ENCODE results near the gene ZNF385A. TPM values are rescaled to one million over a fixed set of nuclear protein-coding genes. Genes with fewer than 3 reads are reported as not detected.

The ZNF385A gene
- total RNA-seq = 3.2 and 13.9 TPM in 2 replicates

GRCh38 chr12:54384591-54385041 lies at the start of gene ZNF385A:
Gene ZNF385A (minus strand): TSS chr12:54384733. CDS start chr12:54384514, 219 bp downstream.

GRCh38 chr12:54419088-54419887 lies 34.8 kb upstream of the ZNF385A start, which contains the start of gene ITGA5:
Gene ITGA5 (minus strand): TSS chr12:54419266. CDS start chr12:54419198, 68 bp downstream.

GRCh38 chr12:54364413-54364812 lies 20.1 kb downstream of the ZNF385A start, which contains the start of gene GPR84:
Gene GPR84 (minus strand): TSS chr12:54364486. CDS start chr12:54363851, 635 bp downstream.

GRCh38 chr12:54324617-54325441 lies 59.7 kb downstream of the ZNF385A start, which contains the start of gene COPZ1:
Gene COPZ1 (plus strand): TSS chr12:54325131. CDS start chr12:54325164, 33 bp downstream.

Other genes starting within 250 kb of the ZNF385A start
- 44.2 and 62.0 TPM in 2 replicates for gene SMUG1, start 195.7 kb downstream of the ZNF385A start, total RNA-seq
- gene CBX5, start 104.6 kb downstream of the ZNF385A start, total RNA-seq = 53.9 and 59.6 TPM in 2 replicates
- 450 and 1,453 TPM in 2 replicates for gene HNRNPA1, start 104.0 kb downstream of the ZNF385A start, total RNA-seq
- not detected in 2 replicates for gene NFE2, start 83.7 kb downstream of the ZNF385A start, total RNA-seq
- gene COPZ1, start 59.6 kb downstream of the ZNF385A start, total RNA-seq = 132 and 144 TPM in 2 replicates
- 0.13 TPM in 1 of 2 replicates, not detected in the other for gene GPR84, start 20.2 kb downstream of the ZNF385A start, total RNA-seq
- 127 and 621 TPM in 2 replicates for gene ITGA5, start 34.5 kb upstream of the ZNF385A start, total RNA-seq
- gene GTSF1, start 88.9 kb upstream of the ZNF385A start, total RNA-seq = not detected in 2 replicates
- under 0.01 TPM in 1 of 2 replicates, not detected in the other for gene NCKAP1L, start 113.0 kb upstream of the ZNF385A start, total RNA-seq
- not detected in 2 replicates for gene PDE1B, start 164.9 kb upstream of the ZNF385A start, total RNA-seq
- not detected in 2 replicates for gene PPP1R1A, start 203.9 kb upstream of the ZNF385A start, total RNA-seq

Measured in epithelial cell of alveolus of lung (primary cell).